Adrenal gland (tissue), 5 donors: Measurements from ENCODE around the gene ADIPOQ.

ENCODE experiments used
- CTCF ChIP-seq, 6 experiments: fragments of 450-650 bp in 4 of 6; fragments of 200-600 bp in 2 of 6; sonication (generic) in 1 of 6; IDR thresholded peaks; 1 replicate in 5 of 6; 2 replicates in 1 of 6; pipeline versions ENCODE4 v1.5.1 to v1.8.0; 2016 to 2021; ENCODE audit warnings: antibody characterized with exemption in 6 of 6, mild to moderate bottlenecking in 2 of 6, moderate library complexity in 1 of 6
- POLR2A ChIP-seq, 2 donors: fragments of 450-650 bp; IDR thresholded peaks; one replicate each; pipeline ENCODE4 v1.6.1; 2017; ENCODE audit warnings: antibody characterized with exemption in 2 of 2, mild to moderate bottlenecking in 2 of 2, moderate library complexity in 1 of 2
- donor health status: DM: no; HTN: no; CAD: no.

GRCh38 chr3:186901135-186901734 is 58.7 kb downstream of the ADIPOQ start:
- TF ChIP-seq CTCF (IDR thresholded peaks at IDR 0.05) (no peak), POLR2A (IDR thresholded peaks at IDR 0.05) (no peak)
